ENCODE data around the gene DDX60.

DDX60 gene

GRCh38 chr4:168272488-168272887 is 46.1 kb downstream of the DDX60 start:
- no peak overlapping the region for H3K4me3 ChIP-seq (ENCODE audit: low read depth, low read length)
- DNase-seq (ENCODE audit: low read depth): no peak
- no peak for TF ChIP-seq CTCF (IDR thresholded peaks at IDR 0.05; ENCODE audit: control insufficient read depth, extremely low read depth, insufficient read depth)

- DNase-seq (ENCODE audit: low read depth): no peak
- no peak for TF ChIP-seq CTCF (IDR thresholded peaks at IDR 0.05; ENCODE audit: control insufficient read depth, extremely low read depth, insufficient read depth)
Measured at GRCh38 chr4:168269896-168270295, 48.7 kb downstream of the DDX60 start.

GRCh38 chr4:168265327-168265726 is 53.2 kb downstream of the DDX60 start:
- TF ChIP-seq CTCF (IDR thresholded peaks at IDR 0.05; ENCODE audit: control insufficient read depth, extremely low read depth, insufficient read depth): no peak
- DNase-seq (ENCODE audit: low read depth): no peak
- H3K4me3 ChIP-seq (ENCODE audit: low read depth, low read length): no peak overlapping the region

More at GRCh38 chr4:168269896-168270295, 48.7 kb downstream of the DDX60 start:
- no peak overlapping the region for H3K4me3 ChIP-seq (ENCODE audit: low read depth, low read length)

- peak; percentile 36 for DNase-seq (ENCODE audit: low read depth)
- TF ChIP-seq CTCF (IDR thresholded peaks at IDR 0.05; ENCODE audit: control insufficient read depth, extremely low read depth, insufficient read depth): no peak
- H3K4me3 ChIP-seq (ENCODE audit: low read depth, low read length): no peak overlapping the region
Measured at GRCh38 chr4:168264903-168265302, 53.6 kb downstream of the DDX60 start.

DNA sequence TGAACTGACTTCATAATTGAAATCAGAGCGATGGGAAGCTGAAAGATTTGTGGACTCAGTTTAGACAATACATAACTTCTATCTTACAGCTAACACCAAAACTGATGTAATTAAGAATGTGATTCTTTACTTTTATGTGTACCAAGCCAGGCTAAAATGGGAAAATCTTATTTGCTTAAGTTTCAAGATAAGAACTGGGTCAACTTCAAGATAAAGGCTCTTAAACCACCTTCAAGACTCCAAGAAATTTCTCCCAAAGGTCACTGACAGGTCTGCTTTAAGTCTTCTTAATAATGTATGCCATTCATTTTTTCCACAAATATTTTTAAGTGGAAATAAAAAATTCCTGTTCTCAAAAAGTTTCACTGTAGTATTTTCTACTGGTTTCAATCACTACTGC is 55.5 kb downstream of the DDX60 start:
- no peak for DNase-seq (ENCODE audit: low read depth)
- TF ChIP-seq CTCF (IDR thresholded peaks at IDR 0.05; ENCODE audit: control insufficient read depth, extremely low read depth, insufficient read depth): no peak
- no peak overlapping the region for H3K4me3 ChIP-seq (ENCODE audit: low read depth, low read length)

GRCh38 chr4:168259096-168259495 is 59.5 kb downstream of the DDX60 start:
- no peak overlapping the region for H3K4me3 ChIP-seq (ENCODE audit: low read depth, low read length)
- no peak for TF ChIP-seq CTCF (IDR thresholded peaks at IDR 0.05; ENCODE audit: control insufficient read depth, extremely low read depth, insufficient read depth)
- no peak for DNase-seq (ENCODE audit: low read depth)

DNA sequence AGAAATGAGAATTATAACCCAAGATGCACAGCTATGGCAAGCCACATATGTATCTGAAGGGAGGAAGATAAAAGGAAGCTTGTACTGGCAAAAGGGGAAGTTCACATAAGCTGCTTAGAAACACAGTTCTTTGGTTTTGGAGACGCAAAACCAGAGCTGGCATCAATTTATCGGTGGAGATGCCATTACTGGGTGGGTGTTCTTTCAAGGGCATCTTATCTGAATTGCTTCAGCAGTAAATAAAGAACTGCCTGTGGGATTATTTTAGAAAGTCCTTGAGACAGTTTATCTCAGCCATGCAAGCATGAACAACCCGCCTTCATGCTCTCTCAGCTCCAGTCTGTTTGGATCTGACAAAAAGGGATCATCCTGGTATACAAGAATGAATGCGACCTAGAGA is 60.8 kb downstream of the DDX60 start:
- H3K4me3 ChIP-seq (ENCODE audit: low read depth, low read length): no peak overlapping the region
- no peak for TF ChIP-seq CTCF (IDR thresholded peaks at IDR 0.05; ENCODE audit: control insufficient read depth, extremely low read depth, insufficient read depth)
- no peak for DNase-seq (ENCODE audit: low read depth)
